Measurements from ENCODE around the gene ORAI2.
"Not testable (repeated sequence)": the region's sequence is repeated elsewhere in the genome, so short reads cannot be mapped to it uniquely, and the experiment has no call there.

ORAI2 gene

DNA sequence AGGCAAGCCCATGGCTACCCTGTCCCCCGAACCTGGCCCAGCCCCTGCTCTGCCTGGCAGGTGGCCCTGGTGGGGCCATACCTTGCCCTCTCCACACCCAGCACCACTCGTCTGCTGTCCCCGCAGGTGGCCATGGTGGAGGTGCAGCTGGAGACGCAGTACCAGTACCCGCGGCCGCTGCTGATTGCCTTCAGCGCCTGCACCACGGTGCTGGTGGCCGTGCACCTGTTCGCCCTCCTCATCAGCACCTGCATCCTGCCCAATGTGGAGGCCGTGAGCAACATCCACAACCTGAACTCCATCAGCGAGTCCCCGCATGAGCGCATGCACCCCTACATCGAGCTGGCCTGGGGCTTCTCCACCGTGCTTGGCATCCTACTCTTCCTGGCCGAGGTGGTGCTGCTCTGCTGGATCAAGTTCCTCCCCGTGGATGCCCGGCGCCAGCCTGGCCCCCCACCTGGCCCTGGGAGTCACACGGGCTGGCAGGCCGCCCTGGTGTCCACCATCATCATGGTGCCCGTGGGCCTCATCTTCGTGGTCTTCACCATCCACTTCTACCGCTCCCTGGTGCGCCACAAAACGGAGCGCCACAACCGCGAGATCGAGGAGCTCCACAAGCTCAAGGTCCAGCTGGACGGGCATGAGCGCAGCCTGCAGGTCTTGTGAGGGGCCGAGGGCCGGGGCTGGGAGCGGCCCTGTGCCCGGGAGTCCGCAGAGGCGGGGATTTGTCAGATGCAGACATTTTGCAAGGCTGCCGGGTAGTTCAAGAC is 13.2 kb downstream of the ORAI2 start:
- no peak for DNase-seq (ENCODE audit: low read depth in 2 of 3, low spot score in 1 of 3)

GRCh38 chr7:102447311-102447710 is 13.9 kb downstream of the ORAI2 start:
- no peak for DNase-seq (ENCODE audit: low read depth in 2 of 3, low spot score in 1 of 3)

- DNase-seq (ENCODE audit: low read depth in 2 of 3, low spot score in 1 of 3) = no peak
Observed at GRCh38 chr7:102449136-102449535, 15.8 kb downstream of the ORAI2 start.

- peak in 1 of 3 donors; percentile 40 for DNase-seq (ENCODE audit: low read depth in 2 of 3, low spot score in 1 of 3)
Observed at GRCh38 chr7:102450242-102450641, 16.9 kb downstream of the ORAI2 start.

GRCh38 chr7:102451371-102452054 is 18.1 kb downstream of the ORAI2 start:
- DNase-seq (ENCODE audit: low read depth in 2 of 3, low spot score in 1 of 3) = no peak

GRCh38 chr7:102452451-102452850 is 19.1 kb downstream of the ORAI2 start:
- DNase-seq (ENCODE audit: low read depth in 2 of 3, low spot score in 1 of 3) = no peak

DNA sequence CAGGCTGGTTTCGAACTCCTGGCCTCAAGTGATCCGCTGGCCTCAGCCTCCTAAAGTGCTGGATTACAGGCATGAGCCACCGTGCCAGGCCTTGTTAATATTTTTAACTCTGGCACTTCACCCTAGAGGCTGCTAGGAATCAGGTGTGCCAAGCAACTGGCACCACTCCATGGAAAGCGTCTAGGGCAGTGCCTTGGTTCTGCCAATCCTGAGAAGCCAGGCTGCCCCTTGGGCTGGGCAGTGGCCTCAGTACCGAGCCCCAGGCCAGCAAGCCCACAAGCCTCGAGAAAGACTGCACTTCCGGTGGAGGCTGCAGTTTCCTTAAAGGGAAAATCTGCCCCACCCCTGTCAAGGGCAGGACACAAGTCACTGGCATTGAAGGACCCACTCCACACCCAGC is 19.9 kb downstream of the ORAI2 start:
- DNase-seq (ENCODE audit: low read depth in 2 of 3, low spot score in 1 of 3) = no peak

- DNase-seq (ENCODE audit: low read depth in 2 of 3, low spot score in 1 of 3) = no peak
Observed at GRCh38 chr7:102454468-102454867, 21.1 kb downstream of the ORAI2 start.

DNA sequence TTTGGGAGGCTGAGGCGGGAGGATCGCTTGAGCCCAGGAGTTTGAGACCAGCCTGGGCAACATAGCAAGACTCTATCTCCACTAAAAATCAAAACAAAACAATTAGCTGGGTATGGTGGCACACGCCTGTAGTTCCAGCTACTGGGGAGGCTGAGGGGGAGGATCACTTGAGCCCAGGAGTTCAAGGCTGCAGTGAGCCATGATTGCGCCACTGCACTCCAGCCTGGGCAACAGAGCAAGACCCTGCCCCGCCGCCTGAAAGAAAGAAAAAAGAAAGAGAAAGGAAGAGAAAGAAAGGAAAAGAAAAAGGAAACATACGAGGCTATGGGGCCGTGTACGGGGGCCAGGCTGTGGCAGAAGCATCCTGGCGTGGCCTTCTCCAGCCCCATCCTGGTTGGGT is 21.6 kb downstream of the ORAI2 start:
- not testable (repeated sequence) for DNase-seq (ENCODE audit: low read depth in 2 of 3, low spot score in 1 of 3)

DNA sequence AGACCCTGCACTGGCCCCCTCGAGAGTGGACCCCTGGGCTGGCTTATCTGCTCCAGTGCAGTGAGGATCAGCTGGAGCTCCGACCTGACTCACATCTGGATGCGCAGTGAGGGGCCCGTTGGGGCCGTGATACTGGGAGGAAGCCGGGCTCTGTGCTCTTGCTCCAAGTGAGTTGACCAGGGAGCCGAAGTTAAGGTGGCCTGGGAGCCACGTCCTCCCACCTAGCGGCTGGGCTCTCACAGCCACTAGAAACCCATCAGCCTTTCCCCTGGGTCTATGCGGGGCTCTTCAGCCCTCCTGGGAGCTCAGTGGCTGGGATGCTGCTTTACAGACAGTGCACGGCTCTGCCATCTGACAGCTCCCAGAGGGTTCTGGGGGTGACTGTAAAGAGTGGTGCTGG is 22.2 kb downstream of the ORAI2 start:
- no peak for DNase-seq (ENCODE audit: low read depth in 2 of 3, low spot score in 1 of 3)

- DNase-seq (ENCODE audit: low read depth in 2 of 3, low spot score in 1 of 3) = no peak
Observed at GRCh38 chr7:102456327-102456726, 23.0 kb downstream of the ORAI2 start.

DNA sequence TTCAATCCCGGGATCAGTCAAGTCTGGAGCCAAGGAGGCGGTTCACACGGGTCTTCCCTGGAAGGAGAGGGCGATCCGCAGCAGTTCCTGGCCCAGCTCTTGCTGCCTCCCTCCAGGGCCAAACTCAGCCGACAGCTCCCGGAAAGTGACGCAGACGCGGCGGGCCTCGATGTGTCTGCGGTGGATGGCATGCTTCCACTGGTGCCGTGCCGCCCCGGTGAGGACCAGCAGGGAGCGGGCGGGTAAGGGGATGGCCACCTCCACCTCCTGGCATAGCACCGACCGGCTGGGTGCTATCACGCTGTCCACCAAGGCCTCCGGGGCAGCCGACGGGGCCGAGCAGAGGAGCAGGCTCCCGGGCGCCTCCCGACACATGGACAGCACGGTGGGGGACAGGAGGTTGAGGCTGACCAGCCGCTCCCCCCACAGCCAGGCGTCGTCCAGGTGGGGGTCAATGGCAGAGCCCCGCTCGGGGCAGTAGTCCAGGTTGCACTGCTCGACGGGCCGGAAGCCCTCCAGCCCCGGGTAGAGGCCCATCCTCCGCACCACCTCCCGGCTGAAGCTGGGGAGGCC is 24.1 kb downstream of the ORAI2 start:
- no peak for DNase-seq (ENCODE audit: low read depth in 2 of 3, low spot score in 1 of 3)

DNA sequence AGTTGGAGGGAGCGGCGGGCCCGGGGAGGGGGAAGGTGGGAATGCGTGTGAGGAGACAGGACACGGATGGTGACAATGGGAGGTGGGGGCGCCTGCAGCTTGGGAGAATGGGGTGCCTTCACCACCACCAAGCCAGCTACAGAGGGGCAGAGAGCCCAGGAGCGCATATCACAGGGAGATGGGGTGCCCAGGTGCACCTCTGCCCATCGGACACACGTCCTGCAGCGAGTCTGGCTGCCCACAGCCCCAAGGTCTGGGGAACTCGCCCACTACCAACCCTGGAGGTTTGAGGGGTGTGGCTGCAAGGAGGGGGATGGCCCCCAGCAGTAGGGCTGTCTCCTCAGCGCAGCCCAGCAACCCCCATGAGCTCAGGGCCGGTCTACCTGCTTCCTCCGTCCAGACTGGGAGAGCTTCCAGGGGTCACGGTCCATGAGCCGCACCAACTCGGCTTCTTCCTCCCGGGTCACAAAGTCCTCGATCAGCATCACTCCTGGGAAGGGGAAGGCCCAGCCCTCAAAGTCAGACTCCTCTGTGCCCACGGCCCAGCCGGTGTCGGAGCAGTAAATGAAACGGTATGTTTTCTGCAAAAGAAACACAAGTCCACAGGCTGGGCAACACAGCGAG is 26.0 kb downstream of the ORAI2 start:
- DNase-seq (ENCODE audit: low read depth in 2 of 3, low spot score in 1 of 3) = no peak

DNA sequence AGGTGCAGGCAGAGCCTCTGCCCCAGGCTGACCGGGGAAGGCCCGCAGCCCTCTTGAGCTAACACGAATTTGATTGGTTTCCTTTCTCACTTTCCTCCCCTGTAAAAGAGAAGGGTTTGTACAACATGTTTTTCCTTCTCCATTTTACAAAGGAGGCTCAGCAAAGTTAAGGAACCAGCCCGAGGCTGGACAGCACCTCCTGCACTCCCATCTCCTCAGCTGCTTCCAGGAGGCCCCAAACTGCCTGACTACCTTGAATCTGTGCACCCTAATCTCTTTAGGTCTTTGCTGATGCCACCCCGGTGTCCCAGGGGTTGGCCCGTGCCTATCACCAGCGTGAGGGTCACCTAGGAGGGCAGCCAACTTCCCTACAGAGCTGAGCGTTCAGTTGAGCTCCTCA is 27.1 kb downstream of the ORAI2 start:
- no peak for DNase-seq (ENCODE audit: low read depth in 2 of 3, low spot score in 1 of 3)

GRCh38 chr7:102463841-102464576 is 30.6 kb downstream of the ORAI2 start:
- DNase-seq (ENCODE audit: low read depth in 2 of 3, low spot score in 1 of 3) = no peak

- DNase-seq (ENCODE audit: low read depth in 2 of 3, low spot score in 1 of 3) = peak; percentile 92 to 97 (median 95)
Observed at GRCh38 chr7:102464577-102465280, 31.4 kb downstream of the ORAI2 start, which contains the start of the genes ALKBH4 and LRWD1. ALKBH4 (minus strand) TSS chr7:102464863; CDS start chr7:102464836, 27 bp downstream. LRWD1 (plus strand) TSS chr7:102464984; CDS start chr7:102465081, 97 bp downstream.

GRCh38 chr7:102466097-102466496 is 32.7 kb downstream of the ORAI2 start:
- no peak for DNase-seq (ENCODE audit: low read depth in 2 of 3, low spot score in 1 of 3)

- DNase-seq (ENCODE audit: low read depth in 2 of 3, low spot score in 1 of 3) = no peak
Observed at GRCh38 chr7:102467581-102468477, 34.5 kb downstream of the ORAI2 start.
